ENCODE results near the gene KCP.
A peak's percentile ranks its signal among the peaks of the same experiment; 100 is the strongest.

The KCP gene

DNA sequence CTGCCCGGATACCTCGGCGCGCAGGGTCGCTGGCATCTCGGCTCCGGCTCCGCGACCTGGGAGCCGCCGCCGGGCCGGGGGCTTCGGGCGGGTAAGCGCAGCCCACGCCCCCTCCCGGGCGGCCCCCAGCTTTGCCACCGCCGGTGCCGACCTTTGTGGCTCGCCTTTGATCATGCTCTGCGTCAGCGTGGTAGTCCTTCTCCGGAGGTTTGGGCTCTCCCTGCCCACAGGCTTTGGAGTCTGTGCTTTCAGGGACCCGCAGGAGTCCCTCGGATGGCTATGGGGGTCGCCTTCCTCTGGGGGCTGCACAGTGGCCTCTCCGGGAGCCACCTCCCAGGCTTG is 40.6 kb downstream of the KCP start:
- DNase-seq, result no peak

GRCh38 chr7:128869138-128869943 is 41.2 kb downstream of the KCP start:
- no peak for DNase-seq

DNA sequence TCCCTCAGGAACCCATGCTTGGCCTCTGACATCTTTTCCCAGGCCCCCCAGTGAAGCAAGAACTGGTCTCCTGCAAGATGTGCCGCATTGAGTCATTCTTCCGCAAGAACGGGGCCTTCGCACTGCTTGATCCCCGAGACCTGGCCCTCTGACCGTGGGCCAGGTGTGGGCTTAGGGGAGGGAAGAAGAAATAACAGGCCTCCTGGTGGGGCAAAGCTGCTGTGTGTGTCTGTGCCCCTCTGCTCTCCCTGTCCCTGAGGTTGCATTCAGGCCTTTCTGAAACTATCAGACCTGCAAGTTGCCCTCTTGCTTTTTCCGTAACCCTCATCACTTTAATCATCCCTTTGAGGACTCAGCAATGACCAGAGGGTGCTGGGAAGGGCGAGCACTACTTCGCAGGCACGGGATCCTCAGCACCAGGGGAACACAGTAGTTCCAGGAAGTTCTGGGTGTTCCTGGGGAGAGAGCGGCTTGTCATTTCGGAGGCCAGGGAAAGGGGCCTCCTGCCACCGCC is 41.8 kb downstream of the KCP start:
- no peak for DNase-seq

GRCh38 chr7:128867842-128868623 is 42.5 kb downstream of the KCP start:
- DNase-seq, result peak; percentile 49

DNA sequence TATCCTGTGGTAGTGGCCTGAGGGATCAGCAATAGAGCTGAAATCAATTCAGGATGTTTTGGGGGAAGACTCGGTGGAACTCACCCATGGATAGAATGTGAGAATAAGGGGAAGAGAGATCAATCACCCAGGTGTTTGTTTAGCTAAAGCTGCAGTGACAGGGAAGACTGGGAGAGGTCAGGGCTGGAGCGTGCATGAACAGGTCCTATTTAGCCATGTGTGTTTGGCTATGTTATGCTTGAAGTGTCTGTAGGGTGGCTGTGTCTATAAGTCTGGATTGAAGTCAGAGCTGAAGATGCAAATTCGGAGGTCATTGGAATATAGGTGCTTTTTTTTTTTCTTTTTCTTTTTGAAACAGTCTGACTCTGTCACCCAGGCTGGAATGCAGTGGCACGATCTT is 43.3 kb downstream of the KCP start:
- DNase-seq, result no peak

GRCh38 chr7:128865996-128866877 is 44.3 kb downstream of the KCP start:
- no peak for DNase-seq

GRCh38 chr7:128865303-128865702 is 45.2 kb downstream of the KCP start:
- no peak for DNase-seq

- DNase-seq, result no peak
Measured at GRCh38 chr7:128863433-128863989, 47.0 kb downstream of the KCP start.

- peak; percentile 98 for DNase-seq
Measured at GRCh38 chr7:128862571-128863432, 47.7 kb downstream of the KCP start, which contains the start of gene ATP6V1F. ATP6V1F (plus strand) TSS chr7:128862856; CDS start chr7:128862905, 49 bp downstream.

DNA sequence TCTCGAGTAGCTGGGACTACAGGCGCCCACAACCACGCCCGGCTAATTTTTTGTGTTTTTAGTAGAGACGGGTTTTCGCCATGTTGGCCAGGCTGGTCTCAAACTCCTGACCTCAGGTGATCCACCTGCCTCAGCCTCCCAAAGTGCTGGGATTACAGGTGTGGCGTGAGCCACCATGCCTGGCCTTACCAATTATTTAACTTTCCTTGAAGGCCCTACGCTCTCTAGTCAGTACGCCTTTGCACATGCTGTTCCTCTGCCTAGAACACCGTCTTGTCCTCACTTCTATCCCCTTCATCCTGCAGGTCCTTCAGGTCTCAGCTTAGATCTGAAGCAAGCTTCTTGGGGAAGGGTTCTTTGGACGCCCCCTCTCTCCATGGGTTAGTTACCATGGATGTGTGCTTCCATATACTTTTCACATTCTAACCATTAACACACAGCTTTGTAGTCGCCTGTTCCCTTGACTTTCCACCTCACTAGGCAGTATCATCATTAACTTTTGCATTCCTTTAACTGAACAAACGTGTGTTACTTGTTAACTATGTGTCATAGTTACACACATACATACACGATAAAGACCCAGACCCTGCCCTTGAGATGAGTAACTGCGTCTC is 48.4 kb downstream of the KCP start:
- DNase-seq, result no peak

DNA sequence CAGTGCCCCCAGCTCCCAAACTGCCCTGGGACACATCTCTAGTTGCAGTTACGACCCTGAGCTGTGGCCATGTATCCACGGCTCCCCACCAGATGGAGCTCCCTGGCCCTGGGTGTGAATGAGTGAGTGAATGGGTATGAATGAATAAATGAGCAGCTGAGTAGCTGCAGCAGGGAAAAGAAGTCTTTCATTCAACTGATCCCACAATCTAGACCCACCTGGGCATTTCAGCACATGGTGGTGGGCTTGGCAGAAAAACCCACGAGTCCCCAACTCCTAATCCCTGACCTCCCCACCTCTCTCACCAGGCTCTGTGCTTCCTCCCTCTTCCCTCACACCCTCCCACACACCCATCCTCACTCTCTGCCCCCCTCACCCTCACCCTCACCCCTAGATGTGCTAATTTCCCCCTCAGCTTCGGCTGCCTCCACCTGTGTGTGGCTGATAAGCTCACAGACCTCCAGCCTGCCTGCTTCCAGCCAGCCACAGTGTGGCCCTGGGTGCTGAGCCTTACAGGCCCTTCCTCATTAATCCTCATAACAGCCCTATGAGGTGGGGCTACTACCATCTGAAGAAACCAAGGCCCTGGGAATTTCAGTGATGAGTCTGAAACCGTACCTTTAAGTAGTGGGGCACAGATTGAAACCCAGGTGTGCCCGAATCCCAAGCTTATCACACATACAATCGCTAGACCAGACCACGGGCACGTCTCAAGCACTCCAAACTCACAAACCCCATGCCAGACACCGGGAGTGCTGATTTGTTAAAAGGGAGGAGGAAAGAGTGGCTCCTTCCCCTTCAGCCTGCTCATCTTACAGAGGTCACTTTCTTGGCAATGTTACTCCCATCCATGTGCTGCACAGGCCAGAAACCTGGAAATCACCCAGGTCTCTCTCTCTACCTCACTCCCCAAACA is 50.1 kb downstream of the KCP start:
- no peak for DNase-seq

DNA sequence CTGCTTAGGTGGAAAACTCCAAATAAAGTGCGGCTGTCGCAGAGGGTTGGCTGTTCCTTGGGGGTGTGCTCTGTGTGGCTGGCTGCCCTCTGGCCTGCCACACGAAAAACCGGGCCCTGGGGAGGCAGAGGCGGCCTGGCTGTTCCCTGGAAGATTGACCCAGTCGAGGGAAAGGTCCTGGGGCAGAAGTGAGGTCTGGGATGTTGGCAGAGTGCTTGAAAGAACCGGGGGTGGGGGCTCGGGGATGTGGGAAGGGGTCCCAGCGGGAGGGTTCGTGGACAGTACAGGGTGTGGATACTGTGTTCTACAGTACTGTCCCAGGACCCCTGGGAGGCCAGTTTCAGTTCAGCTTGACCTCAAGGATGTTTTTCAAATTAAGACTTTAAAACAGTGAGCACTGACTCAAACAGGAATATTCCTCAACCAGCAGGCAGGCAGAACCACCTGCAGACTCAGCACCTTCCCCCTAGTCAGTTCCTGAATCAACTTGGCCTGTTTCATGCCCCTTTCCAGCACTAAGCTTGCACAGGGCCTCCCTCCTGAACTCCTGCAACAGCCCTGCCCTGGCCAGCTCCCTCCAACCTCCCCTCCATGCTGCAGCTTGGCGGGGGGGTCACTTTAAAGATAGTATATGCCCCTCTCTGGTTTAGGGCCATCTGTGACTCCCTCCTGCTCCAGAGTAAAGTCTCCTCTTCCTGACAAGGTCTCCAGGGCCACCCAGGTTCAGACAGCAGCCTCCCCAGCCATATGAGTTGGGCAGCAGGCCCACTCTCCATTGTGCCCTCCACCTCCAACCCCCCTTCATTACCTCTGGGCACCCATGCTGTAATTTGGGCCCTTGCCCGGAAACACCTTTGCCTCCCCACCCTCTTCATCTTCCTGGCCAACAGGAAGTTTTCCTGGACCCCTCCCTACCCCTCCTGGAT is 51.0 kb downstream of the KCP start:
- DNase-seq, result no peak

DNA sequence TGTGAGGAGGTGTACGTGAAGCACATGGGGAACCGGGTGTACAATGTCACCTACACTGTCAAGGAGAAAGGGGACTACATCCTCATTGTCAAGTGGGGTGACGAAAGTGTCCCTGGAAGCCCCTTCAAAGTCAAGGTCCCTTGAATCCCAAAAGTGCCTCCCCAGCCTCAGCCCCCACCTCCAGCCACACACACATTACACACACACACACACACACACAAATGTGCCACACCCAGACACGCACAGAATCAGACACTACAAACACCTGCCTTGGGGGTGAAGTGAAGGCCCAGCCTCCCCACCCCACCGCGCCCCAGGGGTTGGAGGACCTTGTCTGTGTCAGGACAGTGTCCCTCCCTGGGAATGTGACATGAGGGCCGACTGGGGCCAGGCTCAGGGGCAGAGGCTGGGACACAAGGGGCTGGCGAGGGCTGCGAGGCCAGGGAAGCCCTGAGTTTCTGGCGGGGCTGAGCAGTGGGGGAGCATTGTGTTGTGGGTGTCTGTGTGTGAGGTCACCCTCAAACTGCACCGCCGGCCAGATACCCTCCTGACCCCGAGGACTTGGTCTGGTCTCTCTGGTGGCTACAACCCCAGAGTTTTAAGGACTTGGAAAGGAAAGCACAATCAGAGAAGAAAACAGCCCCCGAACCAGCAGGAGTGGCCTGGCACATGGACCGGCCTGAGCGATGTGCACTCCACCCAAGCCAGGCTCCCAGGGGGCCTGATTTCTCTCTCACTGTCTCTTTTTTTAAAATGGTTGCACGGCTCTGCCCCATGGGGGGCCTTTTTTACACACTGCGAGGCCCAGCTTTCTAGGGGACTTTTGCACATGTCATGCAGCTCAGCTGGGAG is 51.9 kb downstream of the KCP start:
- DNase-seq, result no peak

- no peak for DNase-seq
Measured at GRCh38 chr7:128856001-128856718, 54.3 kb downstream of the KCP start.

DNA sequence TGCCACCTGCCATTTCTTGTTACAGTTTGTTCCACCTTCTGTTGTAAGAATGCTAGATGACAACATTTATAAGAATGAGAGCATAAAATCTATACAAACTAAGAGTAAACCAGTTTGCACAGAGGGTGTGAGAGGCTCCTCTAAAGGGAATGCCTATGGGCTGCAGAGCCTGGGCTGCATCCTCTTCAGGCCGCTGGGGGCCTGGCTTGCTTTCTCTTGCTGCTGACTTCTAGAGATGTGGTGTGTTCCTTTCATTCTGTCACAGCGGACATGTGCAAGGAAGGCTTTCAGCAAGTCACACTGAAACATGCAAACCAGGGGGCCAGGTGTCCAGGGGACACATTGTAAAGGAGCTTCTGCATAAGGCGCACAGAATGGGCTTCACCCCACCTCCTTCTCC is 55.0 kb downstream of the KCP start:
- no peak for DNase-seq

DNA sequence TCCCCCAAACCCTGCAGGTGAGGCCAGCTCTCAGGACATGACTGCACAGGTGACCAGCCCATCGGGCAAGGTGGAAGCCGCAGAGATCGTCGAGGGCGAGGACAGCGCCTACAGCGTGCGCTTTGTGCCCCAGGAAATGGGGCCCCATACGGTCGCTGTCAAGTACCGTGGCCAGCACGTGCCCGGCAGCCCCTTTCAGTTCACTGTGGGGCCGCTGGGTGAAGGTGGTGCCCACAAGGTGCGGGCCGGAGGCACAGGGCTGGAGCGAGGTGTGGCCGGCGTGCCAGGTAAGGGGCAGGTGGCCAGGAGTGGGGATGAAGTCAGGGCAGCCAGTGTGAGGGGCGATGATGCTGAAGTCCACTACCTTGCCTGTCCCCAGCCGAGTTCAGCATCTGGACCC is 56.1 kb downstream of the KCP start:
- no peak for DNase-seq

GRCh38 chr7:128853799-128854198 is 56.7 kb downstream of the KCP start:
- no peak for DNase-seq
